Neural crest cell (in vitro differentiated cells): ENCODE measurements around the gene ACR. TPM values are rescaled to one million over a fixed set of nuclear protein-coding genes. Genes with fewer than 3 reads are reported as not detected.

Source experiments
- DNase-seq: peaks from one replicate; pipeline ENCODE4 v3.0.0; 2021; ENCODE audit warnings: low read depth, mixed read lengths, low spot score
- H3K27ac Mint-ChIP-seq: one replicate; pipeline ENCODE4 v1.8.0; 2021; ENCODE audit warnings: mild to moderate bottlenecking, mixed read lengths; ENCODE audit not compliant: unreplicated experiment
- H3K27me3 Mint-ChIP-seq: 2 replicates; pipeline ENCODE4 v1.8.0; 2021; ENCODE audit warnings: low read depth, mild to moderate bottlenecking, mixed read lengths
- H3K36me3 Mint-ChIP-seq: 2 replicates; pipeline ENCODE4 v1.8.0; 2021; ENCODE audit warnings: low read depth, mild to moderate bottlenecking, mixed read lengths
- H3K4me1 Mint-ChIP-seq: 2 replicates; pipeline ENCODE4 v1.8.0; 2021; ENCODE audit warnings: mixed read lengths
- H3K4me3 Mint-ChIP-seq: one replicate; pipeline ENCODE4 v1.8.0; 2021; ENCODE audit warnings: mild to moderate bottlenecking, mixed read lengths
- H3K9me3 Mint-ChIP-seq: 2 replicates; pipeline ENCODE4 v1.8.0; 2021; ENCODE audit warnings: mixed read lengths
- total RNA-seq: library from RNA; stranded (reverse); gene quantifications from 2 replicates; pipeline ENCODE4 v1.2.1, GENCODE V29; 2021
- TF ChIP-seq, protein P1 (sequence below): fragments of 200-600 bp; sonication (generic); conservative IDR thresholded peaks from 2 replicates; pipeline ENCODE4 v1.5.0; 2021; ENCODE audit warnings: antibody characterized with exemption, mild to moderate bottlenecking

ACR gene
- total RNA-seq, 1 donor from 2014 or later: not detected

DNA sequence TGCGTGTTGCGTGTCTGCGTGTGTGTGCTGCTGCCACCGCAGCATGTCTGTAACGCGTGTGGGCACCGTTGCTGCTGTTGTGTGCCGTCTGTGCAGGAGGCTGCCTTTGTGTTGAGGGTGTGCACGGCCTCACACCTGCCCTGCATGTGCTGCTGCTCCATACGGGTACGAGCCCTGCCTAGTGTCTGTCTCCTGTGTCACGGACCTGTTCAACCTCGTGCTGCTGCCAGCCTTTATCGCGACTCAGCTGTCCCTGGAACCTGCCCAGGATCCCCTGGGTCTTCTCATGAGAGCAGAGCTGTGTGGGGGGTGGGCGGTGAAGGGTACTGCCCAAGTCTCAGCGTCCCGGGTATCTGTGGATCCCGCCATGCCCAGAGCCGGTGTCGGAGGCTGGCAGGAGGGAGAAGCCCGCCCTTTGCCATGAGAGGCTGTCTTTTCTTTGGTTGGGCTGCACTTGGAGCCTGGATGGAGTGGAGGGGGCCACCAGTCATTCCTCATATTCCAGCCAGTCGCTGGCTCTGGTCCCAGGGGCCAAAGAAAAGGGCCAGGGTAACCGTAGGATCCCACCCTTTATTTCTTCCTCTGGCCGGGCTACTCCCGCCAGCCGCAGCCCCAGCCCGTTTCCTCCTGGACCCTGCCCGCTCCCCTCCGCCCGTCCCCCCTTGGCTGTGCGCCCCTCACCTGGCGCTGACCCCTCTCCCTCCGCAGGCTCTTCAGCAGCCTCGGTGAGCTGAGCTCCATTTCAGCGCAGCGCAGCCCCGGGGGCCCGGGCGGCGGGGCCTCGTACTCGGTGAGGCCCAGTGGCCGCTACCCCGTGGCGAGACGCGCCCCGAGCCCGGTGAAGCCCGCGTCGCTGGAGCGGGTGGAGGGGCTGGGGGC, 7.8 kb upstream of the ACR start:
- no peak overlapping the region for H3K27ac Mint-ChIP-seq
- no peaks in the 10 kb centered on the region for H3K9me3 Mint-ChIP-seq
- H3K36me3 Mint-ChIP-seq: no peaks in the 10 kb centered on the region
- H3K4me3 Mint-ChIP-seq: no peak overlapping the region
- DNase-seq: no peak
- TF ChIP-seq, protein P1, sequence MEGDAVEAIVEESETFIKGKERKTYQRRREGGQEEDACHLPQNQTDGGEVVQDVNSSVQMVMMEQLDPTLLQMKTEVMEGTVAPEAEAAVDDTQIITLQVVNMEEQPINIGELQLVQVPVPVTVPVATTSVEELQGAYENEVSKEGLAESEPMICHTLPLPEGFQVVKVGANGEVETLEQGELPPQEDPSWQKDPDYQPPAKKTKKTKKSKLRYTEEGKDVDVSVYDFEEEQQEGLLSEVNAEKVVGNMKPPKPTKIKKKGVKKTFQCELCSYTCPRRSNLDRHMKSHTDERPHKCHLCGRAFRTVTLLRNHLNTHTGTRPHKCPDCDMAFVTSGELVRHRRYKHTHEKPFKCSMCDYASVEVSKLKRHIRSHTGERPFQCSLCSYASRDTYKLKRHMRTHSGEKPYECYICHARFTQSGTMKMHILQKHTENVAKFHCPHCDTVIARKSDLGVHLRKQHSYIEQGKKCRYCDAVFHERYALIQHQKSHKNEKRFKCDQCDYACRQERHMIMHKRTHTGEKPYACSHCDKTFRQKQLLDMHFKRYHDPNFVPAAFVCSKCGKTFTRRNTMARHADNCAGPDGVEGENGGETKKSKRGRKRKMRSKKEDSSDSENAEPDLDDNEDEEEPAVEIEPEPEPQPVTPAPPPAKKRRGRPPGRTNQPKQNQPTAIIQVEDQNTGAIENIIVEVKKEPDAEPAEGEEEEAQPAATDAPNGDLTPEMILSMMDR: no peak
- H3K4me1 Mint-ChIP-seq: peaks cover 14% of the 10 kb centered on the region
- H3K27me3 Mint-ChIP-seq: peaks cover 15% of the 10 kb centered on the region

DNA sequence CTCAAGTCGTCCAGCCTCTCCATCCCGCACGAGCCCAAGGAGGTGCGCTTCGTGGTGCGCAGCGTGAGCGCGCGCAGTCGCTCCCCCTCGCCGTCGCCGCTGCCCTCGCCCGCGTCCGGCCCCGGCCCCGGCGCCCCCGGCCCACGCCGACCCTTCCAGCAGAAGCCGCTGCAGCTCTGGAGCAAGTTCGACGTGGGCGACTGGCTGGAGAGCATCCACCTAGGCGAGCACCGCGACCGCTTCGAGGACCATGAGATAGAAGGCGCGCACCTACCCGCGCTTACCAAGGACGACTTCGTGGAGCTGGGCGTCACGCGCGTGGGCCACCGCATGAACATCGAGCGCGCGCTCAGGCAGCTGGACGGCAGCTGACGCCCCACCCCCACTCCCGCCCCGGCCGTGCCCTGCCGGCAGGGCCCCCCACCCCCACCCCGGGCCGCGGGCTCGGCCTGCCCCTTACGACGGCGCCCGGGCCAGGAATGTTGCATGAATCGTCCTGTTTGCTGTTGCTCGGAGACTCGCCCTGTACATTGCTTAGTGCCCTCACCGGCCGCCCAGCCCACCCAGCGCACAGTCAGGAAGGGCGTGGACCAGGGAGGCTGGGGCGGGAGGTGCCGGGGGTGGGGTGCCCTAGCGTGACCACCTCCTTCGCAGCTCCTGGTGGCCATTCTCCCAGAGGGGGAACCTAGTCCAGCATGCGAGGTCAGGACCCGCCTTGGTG, 6.9 kb upstream of the ACR start:
- DNase-seq: no peak
- H3K36me3 Mint-ChIP-seq: no peaks in the 10 kb centered on the region
- H3K27me3 Mint-ChIP-seq: peaks cover 15% of the 10 kb centered on the region

DNA sequence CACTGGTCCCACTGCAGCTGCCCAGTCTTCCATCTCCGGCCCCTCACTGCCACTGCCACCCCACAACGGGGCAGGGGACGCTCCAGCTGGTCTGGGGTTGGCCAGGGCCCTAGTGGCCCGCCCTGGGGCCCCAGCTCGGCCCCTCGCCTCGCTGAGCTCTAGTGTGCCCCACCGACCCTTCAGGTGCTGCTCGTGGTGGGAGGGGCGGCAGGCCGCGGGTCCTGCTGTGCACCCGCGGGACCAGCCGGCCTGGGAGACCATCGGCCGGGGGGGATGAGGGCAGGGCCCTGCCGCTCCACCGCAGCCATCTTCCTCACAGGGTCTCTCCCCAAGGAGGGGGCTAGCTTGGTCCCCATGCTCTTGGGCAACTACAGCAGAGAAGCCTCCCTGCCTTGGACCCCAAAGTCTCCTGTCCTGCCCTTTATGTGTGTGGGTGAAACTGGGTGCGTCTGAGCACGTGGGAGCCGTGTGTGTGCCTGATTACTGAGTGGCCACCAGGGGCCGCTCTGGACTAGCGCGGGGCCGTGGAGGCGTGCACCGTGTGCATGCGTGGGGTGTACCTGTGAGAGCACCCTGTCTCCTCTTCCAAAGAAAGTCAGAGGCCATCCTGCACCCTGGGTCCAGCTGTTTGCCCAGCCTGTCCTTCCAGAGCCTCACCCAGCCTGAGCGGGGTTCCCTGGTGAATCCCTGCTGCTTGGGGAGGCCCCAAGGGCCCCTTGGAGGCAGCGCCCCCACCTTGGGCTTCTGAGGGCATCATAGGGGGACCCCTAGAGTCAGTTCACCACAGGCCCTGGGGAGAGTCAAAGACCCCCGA, 6.0 kb upstream of the ACR start:
- Mint-ChIP-seq H3K27me3 (peaks cover 20% of the 10 kb centered on the region), H3K9me3 (no peaks in the 10 kb centered on the region), H3K4me3 (peak overlapping the region; percentile 38), H3K27ac (no peak overlapping the region), H3K36me3 (no peaks in the 10 kb centered on the region), H3K4me1 (peaks cover 14% of the 10 kb centered on the region)
- DNase-seq: no peak
- TF ChIP-seq, protein P1: peak; percentile 69

More for the DNA sequence above, 6.9 kb upstream of the ACR start:
- H3K27ac Mint-ChIP-seq: no peak overlapping the region
- no peak overlapping the region for H3K4me3 Mint-ChIP-seq
- H3K9me3 Mint-ChIP-seq: no peaks in the 10 kb centered on the region
- TF ChIP-seq, protein P1: no peak
- H3K4me1 Mint-ChIP-seq: peaks cover 14% of the 10 kb centered on the region

DNA sequence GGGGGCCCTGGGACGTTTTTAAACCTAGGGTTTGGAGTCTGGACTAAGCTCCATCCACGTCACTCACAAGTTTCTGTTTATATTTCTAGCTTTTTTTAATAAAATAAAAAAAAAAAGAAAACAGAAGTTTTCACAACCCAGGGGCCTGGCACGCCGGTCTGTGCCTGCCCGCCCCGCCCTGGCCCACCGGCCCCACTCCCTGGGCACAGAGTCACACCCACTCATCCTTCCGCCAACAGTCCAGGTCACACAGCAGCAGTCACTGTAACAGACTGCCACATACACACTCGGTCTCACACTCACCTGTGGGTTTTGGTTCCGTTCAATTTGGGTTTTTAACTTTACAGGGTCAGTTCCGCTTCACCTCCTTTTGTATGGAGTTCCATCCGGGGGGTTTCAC, 5.3 kb upstream of the ACR start:
- TF ChIP-seq, protein P1: no peak
- Mint-ChIP-seq H3K36me3 (no peaks in the 10 kb centered on the region), H3K9me3 (no peaks in the 10 kb centered on the region), H3K27ac (peak overlapping the region; percentile 43), H3K27me3 (peaks cover 27% of the 10 kb centered on the region), H3K4me3 (no peak overlapping the region), H3K4me1 (peaks cover 9% of the 10 kb centered on the region)
- no peak for DNase-seq

DNA sequence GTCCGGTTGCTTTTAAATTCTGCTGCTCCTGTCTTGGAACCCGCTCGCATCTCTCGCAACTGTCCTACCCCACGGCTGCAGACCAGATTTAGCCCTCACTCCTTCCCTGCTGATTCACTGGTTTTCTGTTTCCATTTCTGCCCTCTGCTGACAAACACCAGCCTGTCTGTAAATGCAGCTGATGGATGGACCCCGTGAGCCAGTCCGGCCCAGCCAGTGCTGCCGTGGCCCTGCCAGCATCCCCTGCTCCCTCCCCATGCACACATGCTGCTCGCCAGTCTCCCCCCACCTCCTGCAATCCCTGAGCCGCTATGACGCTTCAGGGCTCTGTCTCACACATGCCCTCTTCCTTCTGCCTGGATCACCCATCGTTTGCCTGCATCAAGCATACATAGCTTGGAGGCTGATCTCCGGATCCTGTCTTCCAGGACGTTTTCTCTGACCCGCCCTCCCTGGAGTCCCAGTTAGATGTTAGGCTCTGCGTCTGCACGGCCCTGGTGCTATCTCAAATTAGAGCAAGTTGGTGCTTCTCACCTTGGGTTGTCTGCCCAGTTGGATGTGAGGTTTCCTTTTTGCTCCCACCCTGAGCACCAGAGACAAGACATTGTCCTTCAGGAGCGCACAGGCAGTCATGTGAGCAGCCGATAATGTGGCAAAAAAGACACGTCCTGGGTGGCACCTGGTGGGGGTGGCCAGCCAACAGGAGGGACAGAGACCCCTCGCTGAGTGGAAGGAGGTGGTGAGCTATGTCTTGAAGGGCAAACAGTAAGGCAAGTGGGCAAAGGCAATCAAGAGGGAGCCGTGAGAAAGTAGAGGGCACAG, 4.3 kb upstream of the ACR start:
- H3K27me3 Mint-ChIP-seq: peaks cover 33% of the 10 kb centered on the region
- no peak for DNase-seq
- H3K9me3 Mint-ChIP-seq: no peaks in the 10 kb centered on the region
- H3K36me3 Mint-ChIP-seq: no peaks in the 10 kb centered on the region
- peak overlapping the region; percentile 13 for H3K4me3 Mint-ChIP-seq
- TF ChIP-seq, protein P1: no peak
- peaks cover 8% of the 10 kb centered on the region for H3K4me1 Mint-ChIP-seq
- H3K27ac Mint-ChIP-seq: no peak overlapping the region
